Measurements from ENCODE around the gene ZNG1F.
"Not testable (repeated sequence)": the region's sequence is repeated elsewhere in the genome, so short reads cannot be mapped to it uniquely, and the experiment has no call there.

DNA sequence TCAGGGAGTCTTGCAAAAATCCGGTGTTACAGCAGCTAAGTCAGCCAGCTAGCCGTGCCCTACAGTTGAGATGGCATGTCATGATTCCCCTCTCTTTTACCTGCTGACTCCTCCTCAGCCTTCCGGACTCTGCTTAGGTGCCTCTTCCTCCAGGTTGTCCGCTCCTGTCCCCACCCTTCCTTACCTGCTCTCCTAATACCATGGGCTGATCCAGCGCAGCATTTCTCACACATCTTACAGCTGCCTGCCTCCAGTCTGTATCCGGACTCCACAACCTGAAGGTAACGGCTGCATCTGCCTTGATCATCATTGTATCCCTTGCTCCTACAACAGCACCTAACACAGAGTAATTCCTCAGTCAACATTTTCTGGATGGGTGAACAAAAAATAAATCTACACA, 69.8 kb downstream of the ZNG1F start:
- TF ChIP-seq EZH2 (IDR thresholded peaks at IDR 0.05; ENCODE audit: insufficient read depth, poor library complexity, severe bottlenecking); EZH2phosphoT487 (IDR thresholded peaks at IDR 0.05; ENCODE audit: insufficient read depth, low read depth): not testable (repeated sequence)
